Keratinocyte (primary cell): ENCODE data around the gene ZNF492. TPM values are rescaled to one million over a fixed set of nuclear protein-coding genes. Genes with fewer than 3 reads are reported as not detected.

Experiments
- DNase-seq: peaks from one replicate; pipeline ENCODE4 v3.0.0-alpha.2; 2011; ENCODE audit warnings: low read depth, missing footprints, low spot score
- FAIRE-seq: peaks from 2 replicates; lab custom pipeline; 2011; peaks lifted over from hg19 to GRCh38; lab: Jason Lieb, UNC
- H2AFZ ChIP-seq: 2 replicates; pipeline ENCODE4 v1.6.0; 2012; ENCODE audit warnings: low read length, control low read depth, inconsistent platforms; ENCODE audit not compliant: control insufficient read depth
- H3K27ac ChIP-seq: 2 replicates; pipeline ENCODE4 v1.5.1; 2011; ENCODE audit warnings: low read length; ENCODE audit not compliant: control insufficient read depth, insufficient read depth
- H3K27me3 ChIP-seq: 3 replicates; pipeline ENCODE4 v1.6.0; 2011; ENCODE audit warnings: low read length; ENCODE audit not compliant: control insufficient read depth, insufficient read depth; ENCODE audit errors: extremely low read depth
- H3K36me3 ChIP-seq, 2 experiments: 2 replicates in 1 of 2; 3 replicates in 1 of 2; pipeline ENCODE4 v1.5.1; 2011; ENCODE audit warnings: low read length in 2 of 2, mild to moderate bottlenecking in 1 of 2; ENCODE audit not compliant: control insufficient read depth in 2 of 2, insufficient read depth in 2 of 2; ENCODE audit errors: extremely low read depth in 1 of 2
- H3K4me1 ChIP-seq: 3 replicates; pipeline ENCODE4 v1.5.1; 2011; ENCODE audit warnings: low read length; ENCODE audit not compliant: control insufficient read depth, insufficient read depth; ENCODE audit errors: extremely low read depth
- H3K4me2 ChIP-seq: 3 replicates; pipeline ENCODE4 v1.6.0; 2011; ENCODE audit warnings: low read depth, low read length; ENCODE audit not compliant: control insufficient read depth, insufficient read depth; ENCODE audit errors: extremely low read depth
- H3K4me3 ChIP-seq, 3 experiments: fragments of 200-600 bp in 1 of 3; sonication (generic) in 1 of 3; 2 replicates in 2 of 3; 3 replicates in 1 of 3; pipeline ENCODE4 v1.5.1; 2011 to 2016; ENCODE audit warnings: low read length in 3 of 3, mild to moderate bottlenecking in 3 of 3, control low read depth in 2 of 3, inconsistent platforms in 1 of 3, low read depth in 1 of 3, mixed read lengths in 1 of 3, mixed run types in 1 of 3, moderate library complexity in 1 of 3; ENCODE audit not compliant: control insufficient read depth in 2 of 3, insufficient read depth in 2 of 3; ENCODE audit errors: extremely low read depth in 1 of 3
- H3K79me2 ChIP-seq: 2 replicates; pipeline ENCODE4 v1.6.0; 2012; ENCODE audit warnings: low read length; ENCODE audit not compliant: control insufficient read depth, insufficient read depth
- H3K9ac ChIP-seq: 3 replicates; pipeline ENCODE4 v1.6.0; 2011; ENCODE audit warnings: low read length; ENCODE audit not compliant: control insufficient read depth, insufficient read depth; ENCODE audit errors: extremely low read depth
- H3K9me1 ChIP-seq: 3 replicates; pipeline ENCODE4 v1.6.0; 2011; ENCODE audit warnings: low read length; ENCODE audit not compliant: control insufficient read depth, insufficient read depth; ENCODE audit errors: extremely low read depth
- H3K9me3 ChIP-seq: 2 replicates; pipeline ENCODE4 v1.5.1; 2012; ENCODE audit warnings: low read depth, low read length; ENCODE audit not compliant: control insufficient read depth
- H4K20me1 ChIP-seq: 3 replicates; pipeline ENCODE4 v1.6.0; 2011; ENCODE audit warnings: low read length; ENCODE audit not compliant: control insufficient read depth, insufficient read depth; ENCODE audit errors: extremely low read depth
- CTCF ChIP-seq, 3 experiments: IDR thresholded peaks in 1 of 3; conservative IDR thresholded peaks in 1 of 3; optimal IDR thresholded peaks in 1 of 3; 2 replicates in 2 of 3; 3 replicates in 1 of 3; pipeline versions ENCODE3 to v1.5.1; 2011; ENCODE audit warnings: low read length in 3 of 3, mild to moderate bottlenecking in 3 of 3, moderate library complexity in 2 of 3, control low read depth in 1 of 3, inconsistent platforms in 1 of 3; ENCODE audit not compliant: insufficient read depth in 2 of 3; ENCODE audit errors: extremely low read depth in 1 of 3
- EZH2 ChIP-seq: IDR thresholded peaks from one replicate; pipeline ENCODE4 v1.6.1; 2012; ENCODE audit warnings: inconsistent platforms, mild to moderate bottlenecking, low read length, moderate library complexity
- dilution Hi-C: fragments of 300-500 bp; cut with MboI; formaldehyde crosslinking; loops from one replicate; pipeline ENCODE4 v1.7.0; 2020; ENCODE audit warnings: low sequenced_read_pairs; ENCODE audit not compliant: extremely low pct_ligation_motif_present
- polyA plus RNA-seq, 5 experiments: library from polyadenylated mRNA; depleted of rRNA in 3 of 5; stranded (reverse) in 3 of 5; stranded (forward) in 1 of 5; unstranded in 1 of 5; fragments of >200 nt; gene quantifications; 1 replicate in 1 of 5; 2 replicates in 3 of 5; 3 replicates in 1 of 5; pipeline versions ENCODE4 v1.2.1 to v1.2.3, GENCODE V29; 2011 to 2012; ENCODE audit warnings: missing spikeins in 2 of 5, low read depth in 1 of 5, low replicate concordance in 1 of 5

ZNF492 gene
- polyA plus RNA-seq, 1 donor (not counting 4 experiments of a cell fraction or from before 2014, with no cell fraction given), result 0.43 TPM

GRCh38 chr19:22619371-22619770, 14.8 kb upstream of the ZNF492 start:
- H3K36me3 ChIP-seq, result no peaks in the 10 kb centered on the region
- H3K79me2 ChIP-seq, result no peaks in the 10 kb centered on the region
- no peaks in the 10 kb centered on the region for H3K9me1 ChIP-seq
- FAIRE-seq (no peak), DNase-seq (no peak)
- H4K20me1 ChIP-seq, result no peaks in the 10 kb centered on the region
- H3K4me2 ChIP-seq, result no peak overlapping the region
- H2AFZ ChIP-seq, result no peak overlapping the region
- no peaks in the 10 kb centered on the region for H3K4me1 ChIP-seq
- no peaks in the 10 kb centered on the region for H3K27me3 ChIP-seq
- H3K4me3 ChIP-seq, result no peak overlapping the region
- peaks cover 7% of the 10 kb centered on the region for H3K9me3 ChIP-seq
- H3K27ac ChIP-seq, result no peak overlapping the region
- no peak overlapping the region for H3K9ac ChIP-seq
- no peak for TF ChIP-seq CTCF (optimal IDR thresholded peaks at IDR 0.05 in 1 of 3, IDR thresholded peaks at IDR 0.05 in 1 of 3, conservative IDR thresholded peaks at IDR 0.05 in 1 of 3; ENCODE audit: extremely low read depth in 1 of 3, insufficient read depth in 2 of 3, low read length in 3 of 3)
- no peak for TF ChIP-seq EZH2
- dilution Hi-C loops, result no loop called here

GRCh38 chr19:22619932-22620331, 14.2 kb upstream of the ZNF492 start:
- no peak overlapping the region for H2AFZ ChIP-seq
- no peak for TF ChIP-seq EZH2
- TF ChIP-seq CTCF (optimal IDR thresholded peaks at IDR 0.05 in 1 of 3, IDR thresholded peaks at IDR 0.05 in 1 of 3, conservative IDR thresholded peaks at IDR 0.05 in 1 of 3; ENCODE audit: extremely low read depth in 1 of 3, insufficient read depth in 2 of 3, low read length in 3 of 3), result no peak
- H3K36me3 ChIP-seq, result no peaks in the 10 kb centered on the region
- H3K79me2 ChIP-seq, result no peaks in the 10 kb centered on the region
- H3K27ac ChIP-seq, result no peak overlapping the region
- no peak overlapping the region for H3K9ac ChIP-seq
- no peaks in the 10 kb centered on the region for H4K20me1 ChIP-seq
- H3K27me3 ChIP-seq, result no peaks in the 10 kb centered on the region
- H3K4me3 ChIP-seq, result no peak overlapping the region
- dilution Hi-C loops, result no loop called here
- H3K9me3 ChIP-seq, result peaks cover 7% of the 10 kb centered on the region
- DNase-seq (no peak), FAIRE-seq (no peak)
- H3K9me1 ChIP-seq, result no peaks in the 10 kb centered on the region
- no peaks in the 10 kb centered on the region for H3K4me1 ChIP-seq
- no peak overlapping the region for H3K4me2 ChIP-seq
